NCI-H2081 treated with DMSO at 0.1 percent for 48 hours (cell line): Measurements from ENCODE around the gene FNDC8.
"Not testable (repeated sequence)": the region's sequence is repeated elsewhere in the genome, so short reads cannot be mapped to it uniquely, and the experiment has no call there.

ENCODE experiments used
- DNase-seq: peaks from one replicate; lab custom pipeline; 2025; lab: John Stamatoyannopoulos, UW

FNDC8 gene

DNA sequence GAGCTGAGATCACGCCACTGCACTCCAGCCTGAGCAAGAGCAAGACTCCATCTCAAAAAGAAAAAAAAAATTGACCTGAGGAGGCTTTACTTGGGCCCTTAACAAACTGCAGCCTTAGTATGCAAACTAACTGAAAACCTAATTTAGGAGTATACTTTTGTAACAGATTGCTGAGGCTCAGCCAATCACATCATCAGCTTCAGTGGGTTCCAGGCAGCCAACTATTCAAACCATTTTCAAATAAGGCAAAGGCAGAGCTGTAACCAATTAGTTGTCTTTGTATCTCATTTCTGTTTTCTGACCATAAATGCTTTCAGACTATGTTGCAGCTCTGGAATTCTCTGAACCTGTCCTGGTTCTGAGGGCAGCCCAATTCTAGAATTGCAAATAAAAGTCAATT lies 25.7 kb upstream of the FNDC8 start:
- DNase-seq = no peak

DNA sequence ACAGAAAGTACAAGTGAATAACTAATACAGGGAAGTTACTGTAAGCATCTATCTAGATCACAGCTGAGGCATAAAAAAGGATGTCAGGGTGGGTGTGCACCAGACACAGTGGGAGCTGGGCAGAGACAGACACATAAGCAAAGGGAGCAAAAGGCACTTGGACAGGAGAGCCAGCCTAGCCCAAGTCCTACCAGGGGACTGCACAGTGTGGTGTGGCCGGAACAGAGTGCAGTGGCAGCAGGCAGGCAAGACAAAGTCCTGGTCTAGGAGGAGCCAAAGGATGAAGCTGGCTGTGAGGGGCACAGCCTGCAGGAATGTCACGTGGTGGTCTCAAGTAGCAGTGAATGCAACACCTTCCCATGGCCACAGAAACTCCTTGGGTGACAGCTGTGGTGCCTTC lies 23.6 kb upstream of the FNDC8 start:
- DNase-seq = no peak

DNA sequence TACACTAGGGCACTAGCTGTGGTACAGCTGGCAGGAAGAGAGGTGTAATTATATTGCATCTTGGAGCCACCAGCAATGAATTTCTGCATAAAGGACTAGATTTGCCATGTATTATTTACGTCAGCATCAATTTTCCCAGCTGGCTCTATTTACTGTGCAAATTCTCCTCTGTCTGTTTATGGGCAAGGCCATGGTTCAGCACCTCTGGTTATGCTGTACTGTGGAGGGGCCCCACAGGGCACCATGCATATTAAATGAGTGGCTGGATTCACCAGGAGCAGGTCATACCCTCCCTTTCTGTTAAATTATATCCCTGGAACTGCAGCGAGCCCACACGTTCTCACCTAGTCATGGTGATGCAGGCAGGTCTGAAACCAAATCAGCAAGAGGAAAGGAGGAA lies 21.5 kb upstream of the FNDC8 start:
- peak; percentile 72 for DNase-seq

DNA sequence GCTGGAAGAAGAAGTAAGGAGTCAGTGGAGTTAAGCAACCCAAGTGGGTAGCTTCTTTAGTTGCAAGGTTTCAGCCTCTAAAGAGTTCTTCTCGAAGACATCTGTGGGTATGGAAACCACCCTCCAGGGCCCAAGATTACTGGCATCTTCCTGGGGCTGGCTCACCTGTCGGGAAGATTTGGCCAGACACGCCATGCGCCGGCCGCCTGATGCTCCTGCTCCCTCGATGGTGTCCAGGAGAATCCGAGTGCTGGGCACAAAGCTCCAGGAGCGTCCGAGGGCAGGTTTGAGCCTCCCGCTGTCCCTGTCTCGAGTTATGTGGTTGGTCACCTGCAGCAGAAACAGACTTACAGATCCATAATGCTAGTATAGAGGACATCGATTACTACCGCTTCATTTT lies 20.4 kb upstream of the FNDC8 start:
- no peak for DNase-seq

DNA sequence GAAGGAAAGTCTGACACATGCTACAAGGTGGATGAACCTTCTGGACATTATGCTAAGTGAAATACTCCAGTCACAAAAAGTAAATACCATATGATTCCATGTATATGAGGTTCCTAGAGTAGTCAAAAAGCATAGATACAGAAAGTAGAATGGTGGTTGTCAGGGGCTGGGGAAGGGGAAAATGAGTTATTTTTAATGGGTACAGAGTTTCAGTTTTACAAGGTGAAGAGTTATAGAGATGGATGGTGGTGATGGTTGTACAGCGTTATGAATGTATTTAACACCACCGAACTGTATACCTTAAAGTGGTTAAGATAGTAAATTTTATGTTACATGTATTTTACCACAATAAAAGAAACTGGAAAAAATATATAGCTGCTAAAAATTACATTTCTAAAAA lies 19.7 kb upstream of the FNDC8 start:
- no peak for DNase-seq

- no peak for DNase-seq
These were observed 18.1 kb upstream of the FNDC8 start for GRCh38 chr17:35103271-35103670.

GRCh38 chr17:35104844-35105450 lies 16.5 kb upstream of the FNDC8 start:
- DNase-seq = no peak

- DNase-seq = not testable (repeated sequence)
These were observed 10.6 kb upstream of the FNDC8 start for GRCh38 chr17:35110791-35111190.

- no peak for DNase-seq
These were observed 4.6 kb upstream of the FNDC8 start for GRCh38 chr17:35116845-35117244.

GRCh38 chr17:35117984-35118383 lies 3.4 kb upstream of the FNDC8 start:
- DNase-seq = no peak

DNA sequence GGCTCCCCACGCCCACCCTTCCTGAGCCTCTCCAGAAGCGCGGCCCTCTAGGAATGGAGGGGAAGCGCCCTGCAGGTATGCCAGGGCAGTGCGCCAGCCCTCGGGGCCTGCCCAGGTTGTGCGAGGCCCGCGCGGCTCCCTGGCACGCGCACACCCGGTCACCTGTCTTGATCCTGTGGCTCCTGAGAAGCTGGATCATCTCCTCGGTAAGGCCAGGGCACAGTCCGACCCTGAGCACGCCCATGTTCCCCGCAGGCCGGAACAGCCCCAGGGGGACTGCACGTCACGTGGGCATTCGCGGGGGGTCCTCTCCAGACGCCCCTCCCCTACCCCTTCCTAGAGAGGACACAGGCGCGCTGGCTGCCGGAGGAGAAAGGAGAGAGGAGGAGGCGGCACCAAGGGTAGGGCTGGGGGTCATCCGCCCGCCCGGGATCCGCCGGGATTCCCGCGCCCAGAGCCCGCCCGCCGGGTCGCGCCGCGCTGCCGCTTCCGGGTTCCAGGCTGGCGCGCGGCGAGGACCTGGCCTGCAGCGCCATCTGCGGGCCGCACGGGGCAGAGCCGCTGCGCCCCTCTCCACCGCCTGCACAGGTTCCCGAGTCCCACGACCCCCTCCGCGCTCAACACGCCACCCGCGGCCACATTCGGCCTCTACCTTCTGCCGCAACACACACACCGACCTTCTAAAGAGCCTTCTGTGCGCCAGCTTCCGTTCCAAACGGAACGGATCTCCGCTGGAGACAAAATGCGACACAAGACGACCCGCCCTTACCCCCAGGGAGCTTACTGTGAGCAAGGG lies 1.8 kb upstream of the FNDC8 start, which contains the start of gene RAD51D:
RAD51D (minus strand) TSS at position 491 of the 796 bp plus-strand sequence; CDS start at position 244, 247 bp downstream.
- DNase-seq = peak; percentile 49

GRCh38 chr17:35127751-35128514 lies 6.5 kb downstream of the FNDC8 start:
- DNase-seq = no peak

- no peak for DNase-seq
These were observed 7.9 kb downstream of the FNDC8 start for GRCh38 chr17:35129154-35129972.

DNA sequence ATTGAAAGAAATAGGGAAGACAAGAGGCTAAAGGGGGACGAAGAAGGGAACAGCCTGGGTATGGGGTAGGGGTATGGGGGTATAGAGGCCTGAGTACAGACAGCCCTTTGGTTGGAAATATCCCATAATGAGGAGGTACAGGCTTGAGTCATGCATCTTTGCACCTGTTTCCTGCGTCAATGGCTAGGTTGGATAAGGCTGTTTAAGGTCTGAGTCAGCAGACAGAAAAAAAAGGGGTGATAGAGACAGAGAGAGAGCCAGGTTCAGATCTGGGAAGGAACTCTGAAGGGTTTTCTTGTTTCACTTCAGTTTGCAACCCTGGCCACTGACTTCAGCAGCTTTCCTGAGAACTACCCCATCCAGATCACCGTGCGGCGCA lies 8.5 kb downstream of the FNDC8 start:
- no peak for DNase-seq

DNA sequence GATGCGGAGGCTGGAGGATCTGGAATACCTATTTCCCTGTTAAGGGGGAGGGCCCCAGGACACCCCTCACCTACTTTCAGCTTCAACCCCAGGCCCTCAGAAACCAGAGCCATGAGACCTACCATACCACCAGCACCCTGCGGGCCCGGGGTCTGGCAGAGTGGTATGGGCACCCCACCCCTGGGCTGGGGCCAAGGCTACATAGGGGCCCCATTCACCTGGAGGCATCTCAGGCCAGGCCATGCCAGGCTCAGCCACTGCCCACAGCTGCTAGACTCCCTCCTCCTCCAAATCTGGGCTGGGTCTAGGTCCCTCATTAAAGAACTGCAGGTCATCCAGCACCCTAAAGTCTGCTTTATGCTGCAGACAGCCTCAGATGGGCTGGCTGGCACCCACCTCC lies 9.0 kb downstream of the FNDC8 start:
- no peak for DNase-seq

DNA sequence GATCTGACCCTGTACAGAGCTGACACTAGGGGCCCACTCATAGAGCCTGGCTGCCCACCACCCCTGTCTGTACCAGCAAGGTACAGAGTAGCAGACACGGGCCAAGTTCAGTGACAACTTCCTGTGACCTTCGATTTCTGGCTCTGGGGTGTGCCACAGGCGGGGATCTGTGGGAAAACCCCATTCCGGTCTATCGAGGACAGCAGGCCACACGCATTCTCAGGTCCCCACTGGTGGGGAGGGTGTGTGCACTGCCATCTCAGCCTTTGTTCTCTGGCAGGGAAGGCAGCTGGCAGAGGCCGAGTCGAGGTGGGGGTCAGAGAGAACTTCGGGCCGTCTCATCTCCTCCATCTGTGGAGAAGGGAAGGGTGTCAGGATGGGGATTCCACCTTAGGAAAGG lies 10.7 kb downstream of the FNDC8 start:
- no peak for DNase-seq

- no peak for DNase-seq
These were observed 11.6 kb downstream of the FNDC8 start for GRCh38 chr17:35132816-35133550.

DNA sequence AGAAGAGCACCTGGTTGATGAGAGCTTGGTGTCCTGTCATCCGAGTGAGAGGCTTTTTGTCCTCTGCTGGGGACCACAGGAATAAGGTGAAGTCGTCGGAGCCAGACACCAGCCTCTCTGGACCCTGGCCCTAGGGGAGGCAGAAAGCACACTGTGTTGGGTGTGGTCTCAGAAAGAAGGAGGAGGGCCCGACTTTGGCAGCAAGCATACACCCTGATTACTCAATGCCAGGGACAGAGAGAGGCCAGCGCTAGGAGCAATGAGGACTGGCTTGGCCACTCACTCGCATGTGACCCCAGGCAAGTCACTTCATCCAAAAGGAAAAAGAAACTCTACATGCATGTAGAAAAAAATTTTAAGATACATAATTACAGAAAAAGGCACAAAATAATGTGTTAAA lies 13.9 kb downstream of the FNDC8 start:
- DNase-seq = no peak

DNA sequence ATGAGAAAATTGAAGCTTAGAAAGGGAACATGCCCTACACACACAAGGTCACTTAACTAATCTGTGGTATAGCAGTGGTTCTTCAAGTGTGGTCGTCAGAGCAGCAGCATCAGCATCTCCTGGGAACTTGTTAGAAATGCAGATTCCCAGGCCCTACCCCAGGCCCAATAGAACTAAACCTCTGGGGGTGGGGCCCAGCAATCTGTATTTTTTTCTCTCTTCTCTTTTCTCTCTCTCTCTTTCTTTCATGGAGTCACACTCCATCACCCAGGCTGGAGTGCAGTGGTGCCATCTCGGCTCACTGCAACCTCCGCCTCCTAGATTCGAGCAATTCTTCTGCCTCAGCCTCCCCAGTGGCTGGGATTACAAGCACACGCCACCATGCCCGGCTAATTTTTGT lies 16.8 kb downstream of the FNDC8 start:
- DNase-seq = no peak

GRCh38 chr17:35141681-35142466 lies 20.5 kb downstream of the FNDC8 start, which contains the start of gene NLE1:
NLE1 (minus strand) TSS chr17:35142303; CDS start chr17:35142275, 28 bp downstream.
- DNase-seq = peak; percentile 37

DNA sequence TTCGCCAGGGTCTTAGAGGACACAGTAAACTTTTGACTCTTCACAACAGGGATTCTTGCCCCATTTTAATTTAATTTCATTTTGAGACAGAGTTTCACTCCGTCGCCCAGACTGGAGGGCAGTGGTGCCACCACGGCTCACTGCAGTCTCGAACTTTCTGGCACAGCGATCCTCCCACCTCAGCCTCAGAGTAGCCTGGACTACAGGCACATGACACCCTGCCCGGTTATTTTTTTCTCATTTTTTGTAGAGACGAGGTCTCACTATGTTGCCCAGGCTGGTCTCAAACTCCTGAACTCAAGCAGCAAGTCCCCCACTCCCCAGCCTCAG lies 21.0 kb downstream of the FNDC8 start:
- DNase-seq = no peak
